GM23338 (cell line): Measurements from ENCODE around the gene PRAMEF11. TPM values are rescaled to one million over a fixed set of nuclear protein-coding genes. Genes with fewer than 3 reads are reported as not detected.

Experiments
- ATAC-seq: fragments of 200-7000 bp; cut with Tn5 transposase; 3 replicates; pipeline ENCODE4 v1.9.1; 2020
- DNase-seq: peaks from one replicate; pipeline ENCODE4 v3.0.0-alpha.2; 2015; ENCODE audit warnings: low spot score
- H2AFZ ChIP-seq: fragments of 200-600 bp; sonication (generic); 2 replicates; pipeline ENCODE4 v1.8.0; 2016; ENCODE audit warnings: antibody characterized with exemption, mild to moderate bottlenecking, moderate library complexity
- H3F3A ChIP-seq: fragments of 200-600 bp; sonication (generic); replicated peaks from 2 replicates; pipeline ENCODE4 v1.8.0; 2017; ENCODE audit warnings: antibody characterized with exemption, mixed run types, low read depth
- H3K27ac ChIP-seq: fragments of 200-600 bp; sonication (generic); 2 replicates; pipeline ENCODE4 v1.6.1; 2016; ENCODE audit warnings: low read depth
- H3K27me3 ChIP-seq: fragments of 200-600 bp; sonication (generic); 2 replicates; pipeline ENCODE4 v1.8.0; 2016; ENCODE audit warnings: mild to moderate bottlenecking, mixed run types, moderate library complexity; ENCODE audit not compliant: insufficient read depth
- H3K36me3 ChIP-seq: fragments of 200-600 bp; sonication (generic); 2 replicates; pipeline ENCODE4 v1.8.0; 2016; ENCODE audit warnings: mild to moderate bottlenecking; ENCODE audit not compliant: insufficient read depth
- H3K4me1 ChIP-seq: fragments of 200-600 bp; sonication (generic); 2 replicates; pipeline ENCODE4 v1.8.0; 2016; ENCODE audit warnings: mild to moderate bottlenecking, moderate library complexity; ENCODE audit not compliant: insufficient read depth
- H3K4me2 ChIP-seq: fragments of 200-600 bp; sonication (generic); 2 replicates; pipeline ENCODE4 v1.7.1; 2017; ENCODE audit warnings: mixed run types
- H3K4me3 ChIP-seq: fragments of 200-600 bp; sonication (generic); 2 replicates; pipeline ENCODE4 v1.6.1; 2016; ENCODE audit warnings: mixed run types
- H3K79me2 ChIP-seq: fragments of 200-600 bp; sonication (generic); replicated peaks from 2 replicates; pipeline ENCODE4 v1.8.0; 2017; ENCODE audit warnings: mild to moderate bottlenecking; ENCODE audit not compliant: insufficient read depth
- H3K9me2 ChIP-seq: fragments of 200-600 bp; sonication (generic); 2 replicates; pipeline ENCODE4 v1.8.0; 2017; ENCODE audit not compliant: insufficient read depth
- H4K20me1 ChIP-seq: fragments of 200-600 bp; sonication (generic); replicated peaks from 2 replicates; pipeline ENCODE4 v1.8.0; 2017; ENCODE audit warnings: mild to moderate bottlenecking; ENCODE audit not compliant: insufficient read depth
- H3K27ac Mint-ChIP-seq: 2 replicates; pipeline ENCODE4 v1.8.0; 2020; ENCODE audit warnings: inconsistent platforms, mild to moderate bottlenecking, moderate library complexity, mixed read lengths
- H3K27me3 Mint-ChIP-seq: 3 replicates; pipeline ENCODE4 v1.8.0; 2022; ENCODE audit warnings: low read depth, mild to moderate bottlenecking, moderate library complexity, mixed read lengths, inconsistent platforms; ENCODE audit not compliant: insufficient read depth, poor library complexity
- H3K36me3 Mint-ChIP-seq: 3 replicates; pipeline ENCODE4 v1.8.0; 2021; ENCODE audit warnings: low read depth, mild to moderate bottlenecking, inconsistent platforms, moderate library complexity, mixed read lengths
- H3K4me1 Mint-ChIP-seq: 3 replicates; pipeline ENCODE4 v1.8.0; 2020; ENCODE audit warnings: mild to moderate bottlenecking, inconsistent platforms, mixed read lengths
- H3K4me3 Mint-ChIP-seq: 3 replicates; pipeline ENCODE4 v1.8.0; 2021; ENCODE audit warnings: moderate library complexity, mild to moderate bottlenecking, inconsistent platforms, mixed read lengths
- H3K9me3 Mint-ChIP-seq: 3 replicates; pipeline ENCODE4 v1.8.0; 2020; ENCODE audit warnings: moderate library complexity, mild to moderate bottlenecking, inconsistent platforms, mixed read lengths
- CREB1 ChIP-seq: fragments of 250-450 bp; sonication (Bioruptor Pico); IDR thresholded peaks from 2 replicates; pipeline ENCODE4 v1.5.0; 2020; ENCODE audit warnings: low read depth, mild to moderate bottlenecking, moderate library complexity
- POLR2AphosphoS5 ChIP-seq: IDR thresholded peaks from 2 replicates; pipeline ENCODE4 v1.6.1; 2016; ENCODE audit warnings: antibody characterized with exemption, low read depth
- ZNF114 ChIP-seq: fragments of 250-450 bp; sonication (Bioruptor Pico); IDR thresholded peaks from 2 replicates; pipeline ENCODE4 v1.5.0; 2020; ENCODE audit warnings: mild to moderate bottlenecking, moderate library complexity
- ZNF331 ChIP-seq: fragments of 250-450 bp; sonication (Bioruptor Pico); IDR thresholded peaks from 2 replicates; pipeline ENCODE4 v1.5.0; 2020; ENCODE audit warnings: low read depth, mild to moderate bottlenecking, moderate library complexity
- polyA plus RNA-seq: library from polyadenylated mRNA; unstranded; fragments of >200 nt; fragmentation: Nextera tagmentation; extraction: Ambion mirVana; gene quantifications from 2 replicates; pipeline ENCODE4 v1.2.1, GENCODE V29; 2016
- total RNA-seq: library from RNA; depleted of rRNA; stranded (reverse); fragments of >200 nt; shearing (Covaris generic); gene quantifications from 2 replicates; pipeline ENCODE4 v1.2.3, GENCODE V29; 2014
- TF ChIP-seq, protein P1 (sequence below): fragments of 250-450 bp; sonication (Bioruptor Pico); IDR thresholded peaks from 2 replicates; pipeline ENCODE4 v1.5.0; 2020; ENCODE audit warnings: mild to moderate bottlenecking, moderate library complexity
- TF ChIP-seq, protein P2 (sequence below), 2 experiments: fragments of 200-600 bp in 1 of 2; sonication (generic) in 1 of 2; conservative IDR thresholded peaks; 2 replicates each; pipeline versions ENCODE4 v1.5.1 to v1.6.1; 2016 to 2017; ENCODE audit warnings: antibody characterized with exemption in 2 of 2, low read depth in 2 of 2, mild to moderate bottlenecking in 2 of 2, moderate library complexity in 1 of 2

Gene PRAMEF11
- total and polyA plus RNA-seq, 2 experiments from 2014 or later, result not detected

DNA sequence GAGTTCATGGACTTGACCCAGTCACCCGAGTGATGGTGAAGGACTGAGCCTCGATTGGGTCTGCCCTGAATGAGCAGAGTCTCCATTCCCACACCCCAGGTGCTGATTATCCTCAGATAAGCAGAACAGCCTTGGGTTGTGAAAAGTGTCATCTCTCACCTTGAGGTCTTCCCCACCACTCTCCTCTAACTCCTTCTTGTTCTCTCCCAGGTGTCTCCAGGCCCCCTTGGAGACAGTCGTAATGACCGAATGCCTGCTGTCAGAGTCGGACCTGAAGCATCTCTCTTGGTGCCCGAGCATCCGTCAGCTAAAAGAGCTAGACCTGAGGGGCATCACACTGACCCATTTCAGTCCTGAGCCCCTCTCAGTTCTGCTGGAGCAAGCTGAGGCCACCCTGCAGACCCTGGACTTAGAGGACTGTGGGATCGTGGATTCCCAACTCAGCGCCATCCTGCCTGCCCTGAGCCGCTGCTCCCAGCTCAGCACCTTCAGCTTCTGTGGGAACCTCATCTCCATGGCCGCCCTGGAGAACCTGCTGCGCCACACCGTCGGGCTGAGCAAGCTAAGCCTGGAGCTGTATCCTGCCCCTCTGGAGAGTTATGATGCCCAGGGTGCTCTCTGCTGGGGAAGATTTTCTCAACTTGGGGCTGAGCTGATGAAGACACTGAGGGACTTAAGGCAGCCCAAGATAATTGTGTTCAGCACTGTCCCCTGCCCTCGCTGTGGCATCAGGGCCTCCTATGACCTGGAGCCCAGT lies 54.2 kb downstream of the PRAMEF11 start (continued):
- TF ChIP-seq, protein P1, sequence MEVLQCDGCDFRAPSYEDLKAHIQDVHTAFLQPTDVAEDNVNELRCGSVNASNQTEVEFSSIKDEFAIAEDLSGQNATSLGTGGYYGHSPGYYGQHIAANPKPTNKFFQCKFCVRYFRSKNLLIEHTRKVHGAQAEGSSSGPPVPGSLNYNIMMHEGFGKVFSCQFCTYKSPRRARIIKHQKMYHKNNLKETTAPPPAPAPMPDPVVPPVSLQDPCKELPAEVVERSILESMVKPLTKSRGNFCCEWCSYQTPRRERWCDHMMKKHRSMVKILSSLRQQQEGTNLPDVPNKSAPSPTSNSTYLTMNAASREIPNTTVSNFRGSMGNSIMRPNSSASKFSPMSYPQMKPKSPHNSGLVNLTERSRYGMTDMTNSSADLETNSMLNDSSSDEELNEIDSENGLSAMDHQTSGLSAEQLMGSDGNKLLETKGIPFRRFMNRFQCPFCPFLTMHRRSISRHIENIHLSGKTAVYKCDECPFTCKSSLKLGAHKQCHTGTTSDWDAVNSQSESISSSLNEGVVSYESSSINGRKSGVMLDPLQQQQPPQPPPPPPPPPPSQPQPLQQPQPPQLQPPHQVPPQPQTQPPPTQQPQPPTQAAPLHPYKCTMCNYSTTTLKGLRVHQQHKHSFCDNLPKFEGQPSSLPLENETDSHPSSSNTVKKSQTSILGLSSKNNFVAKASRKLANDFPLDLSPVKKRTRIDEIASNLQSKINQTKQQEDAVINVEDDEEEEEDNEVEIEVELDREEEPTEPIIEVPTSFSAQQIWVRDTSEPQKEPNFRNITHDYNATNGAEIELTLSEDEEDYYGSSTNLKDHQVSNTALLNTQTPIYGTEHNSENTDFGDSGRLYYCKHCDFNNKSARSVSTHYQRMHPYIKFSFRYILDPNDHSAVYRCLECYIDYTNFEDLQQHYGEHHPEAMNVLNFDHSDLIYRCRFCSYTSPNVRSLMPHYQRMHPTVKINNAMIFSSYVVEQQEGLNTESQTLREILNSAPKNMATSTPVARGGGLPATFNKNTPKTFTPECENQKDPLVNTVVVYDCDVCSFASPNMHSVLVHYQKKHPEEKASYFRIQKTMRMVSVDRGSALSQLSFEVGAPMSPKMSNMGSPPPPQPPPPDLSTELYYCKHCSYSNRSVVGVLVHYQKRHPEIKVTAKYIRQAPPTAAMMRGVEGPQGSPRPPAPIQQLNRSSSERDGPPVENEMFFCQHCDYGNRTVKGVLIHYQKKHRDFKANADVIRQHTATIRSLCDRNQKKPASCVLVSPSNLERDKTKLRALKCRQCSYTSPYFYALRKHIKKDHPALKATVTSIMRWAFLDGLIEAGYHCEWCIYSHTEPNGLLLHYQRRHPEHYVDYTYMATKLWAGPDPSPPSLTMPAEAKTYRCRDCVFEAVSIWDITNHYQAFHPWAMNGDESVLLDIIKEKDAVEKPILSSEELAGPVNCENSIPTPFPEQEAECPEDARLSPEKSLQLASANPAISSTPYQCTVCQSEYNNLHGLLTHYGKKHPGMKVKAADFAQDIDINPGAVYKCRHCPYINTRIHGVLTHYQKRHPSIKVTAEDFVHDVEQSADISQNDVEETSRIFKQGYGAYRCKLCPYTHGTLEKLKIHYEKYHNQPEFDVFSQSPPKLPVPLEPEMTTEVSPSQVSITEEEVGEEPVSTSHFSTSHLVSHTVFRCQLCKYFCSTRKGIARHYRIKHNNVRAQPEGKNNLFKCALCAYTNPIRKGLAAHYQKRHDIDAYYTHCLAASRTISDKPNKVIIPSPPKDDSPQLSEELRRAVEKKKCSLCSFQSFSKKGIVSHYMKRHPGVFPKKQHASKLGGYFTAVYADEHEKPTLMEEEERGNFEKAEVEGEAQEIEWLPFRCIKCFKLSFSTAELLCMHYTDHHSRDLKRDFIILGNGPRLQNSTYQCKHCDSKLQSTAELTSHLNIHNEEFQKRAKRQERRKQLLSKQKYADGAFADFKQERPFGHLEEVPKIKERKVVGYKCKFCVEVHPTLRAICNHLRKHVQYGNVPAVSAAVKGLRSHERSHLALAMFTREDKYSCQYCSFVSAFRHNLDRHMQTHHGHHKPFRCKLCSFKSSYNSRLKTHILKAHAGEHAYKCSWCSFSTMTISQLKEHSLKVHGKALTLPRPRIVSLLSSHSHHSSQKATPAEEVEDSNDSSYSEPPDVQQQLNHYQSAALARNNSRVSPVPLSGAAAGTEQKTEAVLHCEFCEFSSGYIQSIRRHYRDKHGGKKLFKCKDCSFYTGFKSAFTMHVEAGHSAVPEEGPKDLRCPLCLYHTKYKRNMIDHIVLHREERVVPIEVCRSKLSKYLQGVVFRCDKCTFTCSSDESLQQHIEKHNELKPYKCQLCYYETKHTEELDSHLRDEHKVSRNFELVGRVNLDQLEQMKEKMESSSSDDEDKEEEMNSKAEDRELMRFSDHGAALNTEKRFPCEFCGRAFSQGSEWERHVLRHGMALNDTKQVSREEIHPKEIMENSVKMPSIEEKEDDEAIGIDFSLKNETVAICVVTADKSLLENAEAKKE, result no peak
- TF ChIP-seq ZNF331 (CRISPR knock-in tag) (no peak), ZNF114 (no peak)
- TF ChIP-seq, protein P2, sequence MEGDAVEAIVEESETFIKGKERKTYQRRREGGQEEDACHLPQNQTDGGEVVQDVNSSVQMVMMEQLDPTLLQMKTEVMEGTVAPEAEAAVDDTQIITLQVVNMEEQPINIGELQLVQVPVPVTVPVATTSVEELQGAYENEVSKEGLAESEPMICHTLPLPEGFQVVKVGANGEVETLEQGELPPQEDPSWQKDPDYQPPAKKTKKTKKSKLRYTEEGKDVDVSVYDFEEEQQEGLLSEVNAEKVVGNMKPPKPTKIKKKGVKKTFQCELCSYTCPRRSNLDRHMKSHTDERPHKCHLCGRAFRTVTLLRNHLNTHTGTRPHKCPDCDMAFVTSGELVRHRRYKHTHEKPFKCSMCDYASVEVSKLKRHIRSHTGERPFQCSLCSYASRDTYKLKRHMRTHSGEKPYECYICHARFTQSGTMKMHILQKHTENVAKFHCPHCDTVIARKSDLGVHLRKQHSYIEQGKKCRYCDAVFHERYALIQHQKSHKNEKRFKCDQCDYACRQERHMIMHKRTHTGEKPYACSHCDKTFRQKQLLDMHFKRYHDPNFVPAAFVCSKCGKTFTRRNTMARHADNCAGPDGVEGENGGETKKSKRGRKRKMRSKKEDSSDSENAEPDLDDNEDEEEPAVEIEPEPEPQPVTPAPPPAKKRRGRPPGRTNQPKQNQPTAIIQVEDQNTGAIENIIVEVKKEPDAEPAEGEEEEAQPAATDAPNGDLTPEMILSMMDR (conservative IDR thresholded peaks at IDR 0.05; ENCODE audit: low read depth in 2 of 2), result no peak

DNA sequence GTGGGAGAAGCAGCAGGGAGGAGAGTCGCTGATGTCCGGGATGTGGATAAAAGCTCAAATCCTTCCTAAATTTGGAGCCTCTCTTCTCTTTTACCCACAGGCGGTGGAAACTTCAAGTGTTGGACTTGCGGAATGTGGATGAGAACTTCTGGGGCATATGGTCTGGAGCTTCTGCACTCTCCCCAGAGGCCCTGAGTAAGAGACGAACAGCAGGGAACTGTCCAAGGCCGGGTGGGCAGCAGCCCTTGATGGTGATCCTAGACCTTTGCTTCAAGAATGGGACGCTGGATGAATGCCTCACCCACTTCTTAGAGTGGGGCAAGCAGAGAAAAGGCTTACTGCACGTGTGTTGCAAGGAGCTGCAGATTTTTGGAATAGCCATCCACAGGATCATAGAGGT lies 55.8 kb downstream of the PRAMEF11 start:
- H3K4me1 Mint-ChIP-seq, result no peaks in the 10 kb centered on the region
- no peak overlapping the region for H3K4me2 ChIP-seq
- TF ChIP-seq CREB1 (CRISPR knock-in tag), result no peak
- no peak for TF ChIP-seq POLR2AphosphoS5
- no peaks in the 10 kb centered on the region for H3K36me3 ChIP-seq
- H4K20me1 ChIP-seq, result no peaks in the 10 kb centered on the region
- H3K4me3 ChIP-seq, result no peak overlapping the region
- H3K79me2 ChIP-seq, result no peaks in the 10 kb centered on the region
- peaks cover 38% of the 10 kb centered on the region for H3K9me3 Mint-ChIP-seq
- DNase-seq (no peak), ATAC-seq (no peak)
- no peaks in the 10 kb centered on the region for H3K9me2 ChIP-seq
- H3K27ac Mint-ChIP-seq, result no peak overlapping the region
- no peak overlapping the region for H2AFZ ChIP-seq
- H3K27ac ChIP-seq, result no peak overlapping the region
- H3K27me3 Mint-ChIP-seq, result peaks cover 6% of the 10 kb centered on the region
- no peak overlapping the region for H3K4me3 Mint-ChIP-seq
- no peaks in the 10 kb centered on the region for H3F3A ChIP-seq
- no peaks in the 10 kb centered on the region for H3K4me1 ChIP-seq
- no peaks in the 10 kb centered on the region for H3K36me3 Mint-ChIP-seq
- no peaks in the 10 kb centered on the region for H3K27me3 ChIP-seq
